H9 (cell line): ENCODE results near the gene CCL27. TPM values are rescaled to one million over a fixed set of nuclear protein-coding genes. Genes with fewer than 3 reads are reported as not detected.

Experiments
- DNase-seq: peaks from one replicate; pipeline ENCODE4 v3.0.0-alpha.2; 2017
- H2AFZ ChIP-seq: one replicate; pipeline ENCODE4 v1.6.1; 2013; ENCODE audit warnings: mild to moderate bottlenecking, low read length, control low read depth, moderate library complexity
- H2AK5ac ChIP-seq: 2 replicates; pipeline ENCODE4 v1.6.1; 2013; ENCODE audit warnings: low read length, control low read depth, mixed read lengths; ENCODE audit not compliant: insufficient read length
- H2BK120ac ChIP-seq: one replicate; pipeline ENCODE4 v1.6.1; 2013; ENCODE audit warnings: low read depth, mild to moderate bottlenecking, low read length, control low read depth, inconsistent platforms; ENCODE audit not compliant: poor library complexity, severe bottlenecking
- H2BK12ac ChIP-seq: 2 replicates; pipeline ENCODE4 v1.6.1; 2013; ENCODE audit warnings: low read length, control low read depth, mixed read lengths, low read depth; ENCODE audit not compliant: insufficient read length
- H2BK15ac ChIP-seq: 2 replicates; pipeline ENCODE4 v1.6.1; 2013; ENCODE audit warnings: low read depth, low read length, control low read depth
- H2BK20ac ChIP-seq: one replicate; pipeline ENCODE4 v1.6.1; 2013; ENCODE audit warnings: low read depth, mild to moderate bottlenecking, low read length, control low read depth, inconsistent platforms; ENCODE audit not compliant: poor library complexity, severe bottlenecking
- H2BK5ac ChIP-seq: 2 replicates; pipeline ENCODE4 v1.6.1; 2013; ENCODE audit warnings: low read length, control low read depth, mixed read lengths; ENCODE audit not compliant: insufficient read length
- H3K14ac ChIP-seq: 2 replicates; pipeline ENCODE4 v1.6.1; 2013; ENCODE audit warnings: low read length, control low read depth; ENCODE audit not compliant: insufficient read depth
- H3K18ac ChIP-seq: 2 replicates; pipeline ENCODE4 v1.6.1; 2013; ENCODE audit warnings: low read depth, mild to moderate bottlenecking, mixed read lengths, low read length, control low read depth; ENCODE audit not compliant: insufficient read length
- H3K23ac ChIP-seq: 2 replicates; pipeline ENCODE4 v1.6.1; 2013; ENCODE audit warnings: low read length, control low read depth, mixed read lengths, low read depth; ENCODE audit not compliant: insufficient read length
- H3K23me2 ChIP-seq: 2 replicates; pipeline ENCODE4 v1.6.1; 2013; ENCODE audit warnings: low read depth, mild to moderate bottlenecking, mixed read lengths, low read length, control low read depth; ENCODE audit not compliant: insufficient read length, poor library complexity, severe bottlenecking
- H3K27ac ChIP-seq: 2 replicates; pipeline ENCODE4 v1.5.1; 2013; ENCODE audit warnings: low read length, control low read depth, mixed read lengths, low read depth; ENCODE audit not compliant: insufficient read length
- H3K27me3 ChIP-seq: 2 replicates; pipeline ENCODE4 v1.6.1; 2013; ENCODE audit warnings: low read length, control low read depth, inconsistent platforms; ENCODE audit not compliant: insufficient read depth
- H3K4ac ChIP-seq: 2 replicates; pipeline ENCODE4 v1.6.1; 2013; ENCODE audit warnings: low read depth, mild to moderate bottlenecking, control low read depth, inconsistent platforms, low read length, moderate library complexity
- H3K4me1 ChIP-seq: 2 replicates; pipeline ENCODE4 v1.6.1; 2013; ENCODE audit warnings: low read length, control low read depth, inconsistent platforms; ENCODE audit not compliant: insufficient read depth
- H3K4me2 ChIP-seq: 2 replicates; pipeline ENCODE4 v1.6.1; 2013; ENCODE audit warnings: low read length, control low read depth, mixed read lengths; ENCODE audit not compliant: insufficient read length, insufficient read depth
- H3K56ac ChIP-seq: 2 replicates; pipeline ENCODE4 v1.6.1; 2013; ENCODE audit warnings: low read depth, mild to moderate bottlenecking, mixed read lengths, low read length, control low read depth; ENCODE audit not compliant: insufficient read length
- H3K79me1 ChIP-seq: 2 replicates; pipeline ENCODE4 v1.6.1; 2013; ENCODE audit warnings: low read depth, mild to moderate bottlenecking, moderate library complexity, low read length, control low read depth, inconsistent platforms; ENCODE audit not compliant: insufficient read depth, poor library complexity, severe bottlenecking
- H3K79me2 ChIP-seq: 2 replicates; pipeline ENCODE4 v1.6.1; 2013; ENCODE audit warnings: low read length, control low read depth, inconsistent platforms; ENCODE audit not compliant: insufficient read depth
- H3K9ac ChIP-seq: 2 replicates; pipeline ENCODE4 v1.6.1; 2013; ENCODE audit warnings: low read length, control low read depth, mixed read lengths; ENCODE audit not compliant: insufficient read length; ENCODE audit errors: extremely low read depth
- H3K9me3 ChIP-seq: one replicate; pipeline ENCODE4 v1.6.1; 2013; ENCODE audit warnings: low read depth, low read length, inconsistent platforms; ENCODE audit not compliant: control insufficient read depth
- H3T11ph ChIP-seq: one replicate; pipeline ENCODE4 v1.6.1; 2013; ENCODE audit warnings: mild to moderate bottlenecking, low read length, control low read depth, inconsistent platforms
- H4K20me1 ChIP-seq: one replicate; pipeline ENCODE4 v1.6.1; 2013; ENCODE audit not compliant: control insufficient read depth, insufficient read length, insufficient read depth
- H4K5ac ChIP-seq: 2 replicates; pipeline ENCODE4 v1.6.1; 2013; ENCODE audit warnings: low read depth, mild to moderate bottlenecking, mixed read lengths, low read length, control low read depth; ENCODE audit not compliant: insufficient read length
- H4K8ac ChIP-seq: replicated peaks from 2 replicates; pipeline ENCODE4 v1.6.1; 2013; ENCODE audit warnings: low read length, control low read depth, mixed read lengths, low read depth; ENCODE audit not compliant: insufficient read length
- H4K91ac ChIP-seq: 2 replicates; pipeline ENCODE4 v1.6.1; 2013; ENCODE audit warnings: low read depth, mild to moderate bottlenecking, moderate library complexity, mixed read lengths, low read length, control low read depth; ENCODE audit not compliant: insufficient read length
- H3K27ac Mint-ChIP-seq, 3 experiments: 2 replicates in 2 of 3; 3 replicates in 1 of 3; pipeline ENCODE4 v1.8.0; 2020 to 2021; ENCODE audit warnings: mixed read lengths in 3 of 3, mild to moderate bottlenecking in 1 of 3, moderate library complexity in 1 of 3
- H3K27me3 Mint-ChIP-seq: 2 replicates; pipeline ENCODE4 v1.8.0; 2021; ENCODE audit warnings: low read depth, mild to moderate bottlenecking, moderate library complexity, mixed read lengths
- H3K36me3 Mint-ChIP-seq, 3 experiments: 2 replicates in 2 of 3; 3 replicates in 1 of 3; pipeline ENCODE4 v1.8.0; 2020 to 2021; ENCODE audit warnings: low read depth in 3 of 3, mixed read lengths in 3 of 3; ENCODE audit not compliant: insufficient read depth in 1 of 3
- H3K4me1 Mint-ChIP-seq, 2 experiments: 2 replicates each; pipeline ENCODE4 v1.8.0; 2020; ENCODE audit warnings: mixed read lengths in 2 of 2
- H3K4me3 Mint-ChIP-seq, 2 experiments: 2 replicates in 1 of 2; 3 replicates in 1 of 2; pipeline ENCODE4 v1.8.0; 2020 to 2021; ENCODE audit warnings: mild to moderate bottlenecking in 2 of 2, mixed read lengths in 2 of 2, moderate library complexity in 1 of 2
- H3K9me3 Mint-ChIP-seq, 2 experiments: 2 replicates in 1 of 2; 3 replicates in 1 of 2; pipeline ENCODE4 v1.8.0; 2020; ENCODE audit warnings: mild to moderate bottlenecking in 2 of 2, mixed read lengths in 2 of 2, moderate library complexity in 1 of 2
- CTCF ChIP-seq: fragments of 200-600 bp; sonication (generic); conservative IDR thresholded peaks from 3 replicates; pipeline ENCODE4 v1.8.0; 2021; ENCODE audit warnings: antibody characterized with exemption, mild to moderate bottlenecking
- WGBS: extraction: QIAGEN DNeasy Blood & Tissue Kit; methylation state at CpG from one replicate; pipeline ENCODE4 v1.1.7; 2013; ENCODE audit warnings: missing lambda C conversion rate, low lambda C conversion rate, mixed read lengths; ENCODE audit not compliant: insufficient read length; ENCODE audit errors: extremely low coverage; 5-methylcytosine and 5-hydroxymethylcytosine counted together
- total RNA-seq: library from RNA; stranded (reverse); gene quantifications from 2 replicates; pipeline ENCODE4 v1.2.1, GENCODE V29; 2021

CCL27 gene
- total RNA-seq, 1 experiment from 2014 or later = 0.28 TPM

DNA sequence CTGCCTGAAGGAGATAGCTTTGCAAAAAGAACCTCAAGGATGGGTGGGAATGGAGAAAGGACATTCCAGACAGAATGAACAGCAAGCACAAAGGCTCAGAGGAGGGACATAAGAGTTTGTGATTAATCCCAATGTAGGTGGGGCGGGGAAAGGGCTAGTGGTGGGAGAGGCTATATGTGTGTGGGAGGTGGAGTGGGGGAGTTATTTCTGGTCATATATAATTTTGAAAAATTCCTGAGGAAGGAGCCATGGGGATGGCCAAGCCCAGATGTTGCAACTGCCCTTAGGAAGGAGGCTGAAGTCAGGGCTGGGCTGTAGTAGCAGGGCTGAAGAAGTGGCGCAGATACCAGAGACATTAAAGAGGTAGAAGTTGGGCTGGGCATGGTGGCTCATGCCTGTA lies 13.4 kb upstream of the CCL27 start:
- no peaks in the 10 kb centered on the region for H3K79me1 ChIP-seq
- H4K8ac ChIP-seq = no peak overlapping the region
- H2BK20ac ChIP-seq = no peak overlapping the region
- H3K23me2 ChIP-seq = no peaks in the 10 kb centered on the region
- no peak overlapping the region for H3K56ac ChIP-seq
- no peak overlapping the region for H3K27ac ChIP-seq
- no peak overlapping the region for H2BK12ac ChIP-seq
- H3K4me1 ChIP-seq = no peaks in the 10 kb centered on the region
- H3K4me1 Mint-ChIP-seq = peaks cover 7% of the 10 kb centered on the region in 2 experiments
- H3K27ac Mint-ChIP-seq = no peak overlapping the region; a peak in 1 of 7 replicates
- no peaks in the 10 kb centered on the region for H3K9me3 ChIP-seq
- H2BK120ac ChIP-seq = no peak overlapping the region
- no peak overlapping the region for H2BK5ac ChIP-seq
- H3K27me3 ChIP-seq = no peaks in the 10 kb centered on the region
- H3K23ac ChIP-seq = no peak overlapping the region
- no peak for TF ChIP-seq CTCF
- no peaks in the 10 kb centered on the region for H3K27me3 Mint-ChIP-seq
- H4K20me1 ChIP-seq = no peaks in the 10 kb centered on the region
- no peak overlapping the region for H3K4me3 Mint-ChIP-seq
- H3K9me3 Mint-ChIP-seq = no peaks in the 10 kb centered on the region; a peak in 1 of 5 replicates
- no peak overlapping the region for H3K18ac ChIP-seq
- H2AK5ac ChIP-seq = no peak overlapping the region
- no CpG with 5 or more reads among the region's 2 CpGs for WGBS
- no peak overlapping the region for H4K91ac ChIP-seq
- H3K14ac ChIP-seq = no peak overlapping the region
- no peak overlapping the region for H4K5ac ChIP-seq
- H3K4me2 ChIP-seq = no peak overlapping the region
- no peak overlapping the region for H3T11ph ChIP-seq
- H3K79me2 ChIP-seq = no peaks in the 10 kb centered on the region
- no peaks in the 10 kb centered on the region; a peak in 1 of 7 replicates for H3K36me3 Mint-ChIP-seq
- DNase-seq = no peak
- no peak overlapping the region for H3K4ac ChIP-seq
- no peak overlapping the region for H3K9ac ChIP-seq
- no peak overlapping the region for H2BK15ac ChIP-seq
- no peak overlapping the region for H2AFZ ChIP-seq
